HCT116 (cell line): ENCODE results near the gene FAM83F.

ENCODE experiments used
- ELF1 ChIP-seq: IDR thresholded peaks from 2 replicates; pipeline ENCODE4 v1.6.1; 2012; ENCODE audit warnings: low read depth, borderline replicate concordance
- POLR2A ChIP-seq: IDR thresholded peaks from 2 replicates; pipeline ENCODE4 v1.7.0; 2011; ENCODE audit warnings: borderline replicate concordance; ENCODE audit not compliant: insufficient read depth, insufficient read length; ENCODE audit errors: extremely low read depth
- POLR2AphosphoS5 ChIP-seq: IDR thresholded peaks from 2 replicates; pipeline ENCODE4 v1.6.1; 2011; ENCODE audit warnings: mild to moderate bottlenecking, low read depth, low read length, moderate library complexity
- SP1 ChIP-seq: IDR thresholded peaks from 2 replicates; pipeline ENCODE4 v1.6.1; 2012; ENCODE audit warnings: low read depth
- YY1 ChIP-seq: IDR thresholded peaks from 2 replicates; pipeline ENCODE4 v1.6.1; 2011; ENCODE audit warnings: low read length, low read depth, moderate library complexity, mild to moderate bottlenecking; ENCODE audit not compliant: insufficient replicate concordance; ENCODE audit errors: extremely low read depth
- TF ChIP-seq, protein P1 (sequence below), 3 experiments: fragments of 200-600 bp in 1 of 3; sonication (generic) in 1 of 3; IDR thresholded peaks in 2 of 3; conservative IDR thresholded peaks in 1 of 3; 2 replicates each; pipeline ENCODE4 v1.5.1; 2012 to 2017; ENCODE audit warnings: low read depth in 2 of 3, low read length in 2 of 3, antibody characterized with exemption in 1 of 3, borderline replicate concordance in 1 of 3, control low read depth in 1 of 3, mild to moderate bottlenecking in 1 of 3, mixed read lengths in 1 of 3, mixed run types in 1 of 3, moderate library complexity in 1 of 3; ENCODE audit not compliant: insufficient read depth in 1 of 3
- TF ChIP-seq, protein P2 (sequence below): IDR thresholded peaks from 2 replicates; pipeline ENCODE4 v1.6.1; 2012
- TF ChIP-seq, protein P3 (sequence below): IDR thresholded peaks from 2 replicates; pipeline ENCODE4 v1.6.1; 2011; ENCODE audit warnings: mild to moderate bottlenecking, low read length, moderate library complexity; ENCODE audit not compliant: insufficient replicate concordance; ENCODE audit errors: extremely low read depth

DNA sequence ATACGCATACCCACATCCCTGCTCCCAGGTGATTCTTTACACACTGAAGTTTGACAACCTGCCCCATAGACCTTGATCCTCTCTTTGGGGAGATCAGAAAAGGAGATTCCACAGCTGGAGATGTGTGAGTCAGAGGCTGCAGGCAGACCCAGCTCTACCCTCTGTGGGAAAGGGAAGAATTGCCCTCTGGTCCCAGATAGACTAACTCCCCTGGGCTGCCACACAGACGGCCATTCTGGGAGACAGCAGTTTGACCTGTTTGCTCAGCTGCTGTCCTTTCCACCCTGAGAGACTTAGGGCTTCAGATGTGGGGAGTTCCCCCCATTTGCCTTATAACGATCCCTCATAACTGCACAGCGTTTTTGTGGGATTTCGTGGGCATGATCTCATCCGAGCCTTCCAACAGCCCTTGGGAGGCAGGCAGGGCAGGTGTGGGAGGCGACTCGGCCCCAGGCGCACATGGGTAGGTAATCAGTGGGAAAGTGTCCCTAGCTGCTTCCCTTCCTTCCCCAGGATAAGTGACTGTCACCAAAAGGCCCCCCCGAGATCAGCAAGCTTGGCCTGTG, 14.1 kb downstream of the FAM83F start:
- TF ChIP-seq, protein P1, sequence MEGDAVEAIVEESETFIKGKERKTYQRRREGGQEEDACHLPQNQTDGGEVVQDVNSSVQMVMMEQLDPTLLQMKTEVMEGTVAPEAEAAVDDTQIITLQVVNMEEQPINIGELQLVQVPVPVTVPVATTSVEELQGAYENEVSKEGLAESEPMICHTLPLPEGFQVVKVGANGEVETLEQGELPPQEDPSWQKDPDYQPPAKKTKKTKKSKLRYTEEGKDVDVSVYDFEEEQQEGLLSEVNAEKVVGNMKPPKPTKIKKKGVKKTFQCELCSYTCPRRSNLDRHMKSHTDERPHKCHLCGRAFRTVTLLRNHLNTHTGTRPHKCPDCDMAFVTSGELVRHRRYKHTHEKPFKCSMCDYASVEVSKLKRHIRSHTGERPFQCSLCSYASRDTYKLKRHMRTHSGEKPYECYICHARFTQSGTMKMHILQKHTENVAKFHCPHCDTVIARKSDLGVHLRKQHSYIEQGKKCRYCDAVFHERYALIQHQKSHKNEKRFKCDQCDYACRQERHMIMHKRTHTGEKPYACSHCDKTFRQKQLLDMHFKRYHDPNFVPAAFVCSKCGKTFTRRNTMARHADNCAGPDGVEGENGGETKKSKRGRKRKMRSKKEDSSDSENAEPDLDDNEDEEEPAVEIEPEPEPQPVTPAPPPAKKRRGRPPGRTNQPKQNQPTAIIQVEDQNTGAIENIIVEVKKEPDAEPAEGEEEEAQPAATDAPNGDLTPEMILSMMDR (IDR thresholded peaks at IDR 0.05 in 2 of 3, conservative IDR thresholded peaks at IDR 0.05 in 1 of 3; ENCODE audit: borderline replicate concordance in 1 of 3, insufficient read depth in 1 of 3, low read depth in 2 of 3, low read length in 2 of 3) = no peak
- no peak for TF ChIP-seq SP1
- TF ChIP-seq, protein P2, sequence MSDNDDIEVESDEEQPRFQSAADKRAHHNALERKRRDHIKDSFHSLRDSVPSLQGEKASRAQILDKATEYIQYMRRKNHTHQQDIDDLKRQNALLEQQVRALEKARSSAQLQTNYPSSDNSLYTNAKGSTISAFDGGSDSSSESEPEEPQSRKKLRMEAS = no peak
- TF ChIP-seq, protein P3, sequence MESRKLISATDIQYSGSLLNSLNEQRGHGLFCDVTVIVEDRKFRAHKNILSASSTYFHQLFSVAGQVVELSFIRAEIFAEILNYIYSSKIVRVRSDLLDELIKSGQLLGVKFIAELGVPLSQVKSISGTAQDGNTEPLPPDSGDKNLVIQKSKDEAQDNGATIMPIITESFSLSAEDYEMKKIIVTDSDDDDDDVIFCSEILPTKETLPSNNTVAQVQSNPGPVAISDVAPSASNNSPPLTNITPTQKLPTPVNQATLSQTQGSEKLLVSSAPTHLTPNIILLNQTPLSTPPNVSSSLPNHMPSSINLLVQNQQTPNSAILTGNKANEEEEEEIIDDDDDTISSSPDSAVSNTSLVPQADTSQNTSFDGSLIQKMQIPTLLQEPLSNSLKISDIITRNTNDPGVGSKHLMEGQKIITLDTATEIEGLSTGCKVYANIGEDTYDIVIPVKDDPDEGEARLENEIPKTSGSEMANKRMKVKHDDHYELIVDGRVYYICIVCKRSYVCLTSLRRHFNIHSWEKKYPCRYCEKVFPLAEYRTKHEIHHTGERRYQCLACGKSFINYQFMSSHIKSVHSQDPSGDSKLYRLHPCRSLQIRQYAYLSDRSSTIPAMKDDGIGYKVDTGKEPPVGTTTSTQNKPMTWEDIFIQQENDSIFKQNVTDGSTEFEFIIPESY = no peak
- no peak for TF ChIP-seq POLR2A
- no peak for TF ChIP-seq YY1
- TF ChIP-seq POLR2AphosphoS5 = no peak
- TF ChIP-seq ELF1 = no peak
